Right ventricle myocardium inferior (tissue), 1 donor: ENCODE measurements around the gene APOC3. TPM values are rescaled to one million over a fixed set of nuclear protein-coding genes. Genes with fewer than 3 reads are reported as not detected.

Experiments used
- total RNA-seq: library from RNA; stranded (reverse); fragmentation: NEBNext Ultra II Directional; extraction: Animal tissue kit (Norgen Biotek cat#: 25700); gene quantifications from one replicate; pipeline ENCODE4 v1.2.1, GENCODE V29; 2021
- donor health status: DM: no; HTN: yes; CAD: no; lungs with severe emphysema.

The APOC3 gene
- total RNA-seq, 1 donor from 2014 or later, result not detected

Other genes with a start within 250 kb of the APOC3 start
- 7.8 TPM for gene BUD13, start 56.9 kb upstream of the APOC3 start, total RNA-seq
- gene ZPR1, start 41.9 kb upstream of the APOC3 start, total RNA-seq, result 23.3 TPM
- not detected for gene APOA5, start 38.0 kb upstream of the APOC3 start, total RNA-seq
- gene APOA4, start 6.6 kb upstream of the APOC3 start, total RNA-seq, result not detected
- gene APOA1, start 7.7 kb downstream of the APOC3 start, total RNA-seq, result 5.4 TPM